ENCODE results near the gene PHIP.

DNA sequence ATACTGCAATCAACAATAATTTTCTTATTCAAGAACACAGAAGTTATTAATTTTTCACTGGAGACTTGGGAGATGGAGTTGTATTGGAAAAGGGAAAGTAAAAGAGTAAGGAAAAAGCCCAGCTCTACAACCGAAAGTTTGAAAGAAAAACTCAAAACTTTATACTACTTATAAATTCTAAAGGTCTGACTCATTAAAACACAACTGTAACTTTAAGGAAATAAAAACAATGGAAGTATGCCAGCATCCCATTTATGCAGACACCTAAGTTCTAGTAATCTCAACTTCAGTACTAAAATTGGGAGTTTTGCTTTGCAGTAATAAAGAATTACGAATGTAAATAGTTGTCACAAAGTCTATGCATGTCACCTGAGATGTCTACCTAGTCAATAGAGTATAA lies 130.1 kb downstream of the PHIP start:
- TF ChIP-seq, protein P1, sequence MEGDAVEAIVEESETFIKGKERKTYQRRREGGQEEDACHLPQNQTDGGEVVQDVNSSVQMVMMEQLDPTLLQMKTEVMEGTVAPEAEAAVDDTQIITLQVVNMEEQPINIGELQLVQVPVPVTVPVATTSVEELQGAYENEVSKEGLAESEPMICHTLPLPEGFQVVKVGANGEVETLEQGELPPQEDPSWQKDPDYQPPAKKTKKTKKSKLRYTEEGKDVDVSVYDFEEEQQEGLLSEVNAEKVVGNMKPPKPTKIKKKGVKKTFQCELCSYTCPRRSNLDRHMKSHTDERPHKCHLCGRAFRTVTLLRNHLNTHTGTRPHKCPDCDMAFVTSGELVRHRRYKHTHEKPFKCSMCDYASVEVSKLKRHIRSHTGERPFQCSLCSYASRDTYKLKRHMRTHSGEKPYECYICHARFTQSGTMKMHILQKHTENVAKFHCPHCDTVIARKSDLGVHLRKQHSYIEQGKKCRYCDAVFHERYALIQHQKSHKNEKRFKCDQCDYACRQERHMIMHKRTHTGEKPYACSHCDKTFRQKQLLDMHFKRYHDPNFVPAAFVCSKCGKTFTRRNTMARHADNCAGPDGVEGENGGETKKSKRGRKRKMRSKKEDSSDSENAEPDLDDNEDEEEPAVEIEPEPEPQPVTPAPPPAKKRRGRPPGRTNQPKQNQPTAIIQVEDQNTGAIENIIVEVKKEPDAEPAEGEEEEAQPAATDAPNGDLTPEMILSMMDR (IDR thresholded peaks at IDR 0.05), result no peak
- TF ChIP-seq POLR2A (IDR thresholded peaks at IDR 0.05) (no peak), POLR2AphosphoS5 (IDR thresholded peaks at IDR 0.05) (no peak), EP300 (IDR thresholded peaks at IDR 0.05) (no peak)

All from suprapubic skin (tissue), 4 donors.